ENCODE data around the gene CLK4. TPM values are rescaled to one million over a fixed set of nuclear protein-coding genes. Genes with fewer than 3 reads are reported as not detected.
A peak's percentile ranks its signal among the peaks of the same experiment; 100 is the strongest.

The CLK4 gene
- total RNA-seq: 10 to 100 TPM in 8 of 9 donors, 1 to 10 TPM in 1; 7.3 to 45.8 (median 26.0) TPM
- 10 to 100 TPM; 15.1 to 57.0 (median 33.5) TPM for polyA plus RNA-seq
- long read RNA-seq, donor 1, partial matches to known transcripts: 0 of 6 reads
- long read RNA-seq, donor 1, other reads (novel, unspliced or antisense): 0 of 6 reads
- long read RNA-seq, donor 2, partial matches to known transcripts: 0 of 7 reads
- long read RNA-seq, donor 2, other reads (novel, unspliced or antisense): 0 of 7 reads
- long read RNA-seq, donor 3, partial matches to known transcripts: 0 of 2 reads
- long read RNA-seq, donor 3, other reads (novel, unspliced or antisense): 0 of 2 reads
- long read RNA-seq, donor 4, partial matches to known transcripts: 3 of 7 reads
- long read RNA-seq, donor 4, other reads (novel, unspliced or antisense): 2 of 7 reads
- long read RNA-seq, donor 5, partial matches to known transcripts: 0 of 14 reads
- long read RNA-seq, donor 5, other reads (novel, unspliced or antisense): 9 of 14 reads
- long read RNA-seq, donor 6, partial matches to known transcripts: 1 of 7 reads
- long read RNA-seq, donor 6, other reads (novel, unspliced or antisense): 2 of 7 reads
- long read RNA-seq, donor 7, partial matches to known transcripts: 0 of 4 reads
- long read RNA-seq, donor 7, other reads (novel, unspliced or antisense): 0 of 4 reads
- long read RNA-seq, donor 8, partial matches to known transcripts: 0 of 5 reads
- long read RNA-seq, donor 8, other reads (novel, unspliced or antisense): 0 of 5 reads
- long read RNA-seq, donor 9, partial matches to known transcripts: 0 of 5 reads
- long read RNA-seq, donor 9, other reads (novel, unspliced or antisense): 0 of 5 reads
- long read RNA-seq, donor 10, partial matches to known transcripts: 0 of 4 reads
- long read RNA-seq, donor 10, other reads (novel, unspliced or antisense): 0 of 4 reads

DNA sequence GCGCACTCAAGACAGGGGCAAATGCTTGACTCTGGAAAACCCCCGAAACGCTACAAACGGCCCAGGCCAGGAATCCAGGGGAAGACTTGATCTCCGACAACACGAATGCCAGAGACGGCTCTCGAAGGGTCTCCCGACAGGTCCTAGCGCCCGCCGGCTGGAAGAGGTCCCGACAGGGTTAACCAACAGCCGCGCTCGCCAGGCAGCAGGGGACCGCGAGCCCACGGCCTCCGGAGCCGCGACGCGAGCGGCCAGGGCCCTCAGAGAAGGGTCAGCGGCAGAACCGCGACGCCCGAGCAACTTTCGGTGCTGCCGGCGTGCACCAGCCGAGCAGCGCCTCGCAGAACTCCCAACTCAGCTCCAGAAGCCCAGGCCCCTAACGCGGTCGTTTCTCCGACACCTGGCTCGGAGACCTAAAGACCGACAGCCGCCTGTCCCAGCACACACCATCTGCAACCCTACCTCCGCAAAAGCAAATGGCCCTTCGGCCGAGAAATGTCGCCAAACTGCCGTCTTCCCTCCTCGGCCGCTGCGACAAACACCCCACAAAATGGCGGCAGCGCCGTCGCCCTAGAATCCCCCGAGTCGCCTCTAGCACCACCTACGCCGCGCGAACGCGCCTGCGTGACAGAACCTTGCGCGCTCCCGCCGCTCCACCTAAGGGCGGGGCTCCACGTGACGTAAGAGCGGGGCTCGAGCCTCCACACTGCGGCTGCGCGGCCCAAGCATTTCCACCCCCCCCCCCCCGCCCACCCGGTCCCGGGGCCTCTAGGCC is at the start of gene CLK4:
CLK4 (minus strand) TSS at position 567 of the 775 bp plus-strand sequence. CDS start 3,634 bp downstream, outside the sequence.
- 0% methylated on average over 8 to 76 of the region's 79 CpGs for WGBS, 4 donors
- DNase-seq: peak; percentile 95 to 97 (median 97)
- H3K36me3 ChIP-seq (replicated peaks in 1 of 2): peaks cover 0 to 16% of the 10 kb centered on the region in 2 donors
- peak within 1 kb of the TSS; percentile 86 to 99 (median 97) for H3K27ac ChIP-seq
- TF ChIP-seq CTCF (IDR thresholded peaks at IDR 0.05): peak in 1 of 6 experiments; percentile 1
- TF ChIP-seq POLR2A (IDR thresholded peaks at IDR 0.05): peak; percentile 45 to 86
- no peaks in the 10 kb centered on the region for H3K27me3 ChIP-seq
- H3K9me3 ChIP-seq (replicated peaks in 1 of 3): no peaks in the 10 kb centered on the region
- H3K4me1 ChIP-seq (replicated peaks in 1 of 2): peaks cover 12 to 31% of the 10 kb centered on the region in 2 donors
- intact Hi-C loops (cut with DNase I): no loop called here
- H3K4me3 ChIP-seq: peak within 1 kb of the TSS; percentile 64 to 99 (median 93)

DNA sequence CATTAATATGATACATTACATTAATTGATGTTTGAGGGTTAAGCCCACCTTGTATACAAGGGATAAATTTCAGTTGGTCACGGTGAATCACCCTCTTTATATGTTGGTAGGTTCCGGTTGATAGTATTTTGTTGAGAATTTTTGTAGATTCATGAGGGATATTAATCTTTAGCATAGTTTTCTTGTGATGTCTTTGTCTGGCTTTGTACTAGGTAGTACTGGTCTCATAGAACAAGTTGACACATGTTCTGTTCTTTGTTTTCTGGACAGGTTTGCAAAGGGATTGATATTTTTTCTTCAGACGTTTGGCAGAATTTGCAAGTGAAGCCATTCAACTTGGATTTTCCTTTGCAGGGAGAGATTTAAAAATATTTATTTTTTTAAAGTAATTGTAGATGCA is 49.1 kb upstream of the CLK4 start:
- Histone ChIP-seq H3K4me3 (no peak overlapping the region), H3K36me3 (replicated peaks in 1 of 2) (no peaks in the 10 kb centered on the region), H3K9me3 (replicated peaks in 1 of 3) (no peaks in the 10 kb centered on the region), H3K4me1 (replicated peaks in 1 of 2) (no peaks in the 10 kb centered on the region), H3K27ac (no peak overlapping the region), H3K27me3 (no peaks in the 10 kb centered on the region)
- WGBS, 4 donors: 76 to 84% (median 81%) methylated on average over 3 of the region's 3 CpGs
- DNase-seq: no peak
- intact Hi-C loops (cut with DNase I): no loop called here
- TF ChIP-seq POLR2A (IDR thresholded peaks at IDR 0.05) (no peak), CTCF (IDR thresholded peaks at IDR 0.05) (no peak)

DNA sequence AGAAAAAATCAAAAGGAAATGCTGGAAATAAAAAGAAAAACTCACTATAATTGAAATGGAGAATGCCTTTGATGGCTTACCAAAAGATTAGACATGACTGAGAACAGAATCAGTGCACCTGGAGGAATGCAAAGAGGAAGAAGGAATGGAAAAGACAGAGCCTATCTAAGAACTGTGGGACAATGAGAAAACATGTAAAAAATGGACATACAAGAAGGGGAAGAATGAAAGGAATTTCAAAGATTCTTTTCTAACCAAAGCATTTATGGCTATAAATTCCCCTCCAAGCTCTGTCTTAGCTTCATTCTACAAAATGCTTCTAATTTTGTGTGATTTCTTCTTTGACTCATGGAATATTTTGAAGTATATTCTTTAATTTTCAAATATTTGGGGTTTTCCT is 47.5 kb upstream of the CLK4 start:
- Histone ChIP-seq H3K4me3 (no peak overlapping the region), H3K36me3 (replicated peaks in 1 of 2) (no peaks in the 10 kb centered on the region), H3K9me3 (replicated peaks in 1 of 3) (no peaks in the 10 kb centered on the region), H3K27me3 (no peaks in the 10 kb centered on the region), H3K4me1 (replicated peaks in 1 of 2) (no peaks in the 10 kb centered on the region), H3K27ac (no peak overlapping the region)
- intact Hi-C loops (cut with DNase I): no loop called here
- TF ChIP-seq POLR2A (IDR thresholded peaks at IDR 0.05) (no peak), CTCF (IDR thresholded peaks at IDR 0.05) (no peak)
- DNase-seq: no peak
